Fibroblast of skin of abdomen (primary cell): ENCODE measurements around the gene PPP1R16B.

Experiments
- DNase-seq: peaks from one replicate; pipeline ENCODE4 v3.0.0-alpha.2; 2013

The PPP1R16B gene

GRCh38 chr20:38970302-38970701 is 164.8 kb downstream of the PPP1R16B start:
- DNase-seq: peak; percentile 88
